ENCODE results near the gene ATG5. TPM values are rescaled to one million over a fixed set of nuclear protein-coding genes. Genes with fewer than 3 reads are reported as not detected.
"Not testable (repeated sequence)": the region's sequence is repeated elsewhere in the genome, so short reads cannot be mapped to it uniquely, and the experiment has no call there.

The ATG5 gene
- total RNA-seq, 1 experiment from 2014 or later: 38.9 TPM

GRCh38 chr6:106259748-106260147, 65.8 kb downstream of the ATG5 start:
- DNase-seq (ENCODE audit: extremely low read depth, low read depth): not testable (repeated sequence)

- DNase-seq (ENCODE audit: extremely low read depth, low read depth): no peak
These were observed 66.8 kb downstream of the ATG5 start for GRCh38 chr6:106258726-106259125.

GRCh38 chr6:106257195-106257594, 68.4 kb downstream of the ATG5 start:
- DNase-seq (ENCODE audit: extremely low read depth, low read depth): no peak

- DNase-seq (ENCODE audit: extremely low read depth, low read depth): no peak
These were observed 69.2 kb downstream of the ATG5 start for GRCh38 chr6:106256201-106256968.

- DNase-seq (ENCODE audit: extremely low read depth, low read depth): no peak
These were observed 70.3 kb downstream of the ATG5 start for GRCh38 chr6:106255306-106255705.

- no peak for DNase-seq (ENCODE audit: extremely low read depth, low read depth)
These were observed 70.9 kb downstream of the ATG5 start for GRCh38 chr6:106254636-106255035.

GRCh38 chr6:106253731-106254130, 71.8 kb downstream of the ATG5 start:
- no peak for DNase-seq (ENCODE audit: extremely low read depth, low read depth)

GRCh38 chr6:106253172-106253571, 72.4 kb downstream of the ATG5 start:
- DNase-seq (ENCODE audit: extremely low read depth, low read depth): no peak

- no peak for DNase-seq (ENCODE audit: extremely low read depth, low read depth)
These were observed 72.9 kb downstream of the ATG5 start for GRCh38 chr6:106252687-106253086.

GRCh38 chr6:106251531-106252255, 73.9 kb downstream of the ATG5 start:
- not testable (repeated sequence) for DNase-seq (ENCODE audit: extremely low read depth, low read depth)

GRCh38 chr6:106250953-106251352, 74.6 kb downstream of the ATG5 start:
- no peak for DNase-seq (ENCODE audit: extremely low read depth, low read depth)

GRCh38 chr6:106249658-106250057, 75.9 kb downstream of the ATG5 start:
- DNase-seq (ENCODE audit: extremely low read depth, low read depth): no peak

- no peak for DNase-seq (ENCODE audit: extremely low read depth, low read depth)
These were observed 77.8 kb downstream of the ATG5 start for GRCh38 chr6:106247733-106248132.

- no peak for DNase-seq (ENCODE audit: extremely low read depth, low read depth)
These were observed 78.3 kb downstream of the ATG5 start for GRCh38 chr6:106247293-106247692.

- no peak for DNase-seq (ENCODE audit: extremely low read depth, low read depth)
These were observed 80.6 kb downstream of the ATG5 start for GRCh38 chr6:106244931-106245330.

GRCh38 chr6:106244521-106244920, 81.0 kb downstream of the ATG5 start:
- no peak for DNase-seq (ENCODE audit: extremely low read depth, low read depth)

GRCh38 chr6:106243261-106243660, 82.3 kb downstream of the ATG5 start:
- no peak for DNase-seq (ENCODE audit: extremely low read depth, low read depth)

GRCh38 chr6:106241498-106241897, 84.1 kb downstream of the ATG5 start:
- DNase-seq (ENCODE audit: extremely low read depth, low read depth): no peak

- no peak for DNase-seq (ENCODE audit: extremely low read depth, low read depth)
These were observed 88.3 kb downstream of the ATG5 start for GRCh38 chr6:106237286-106237685.

GRCh38 chr6:106229876-106230445, 95.6 kb downstream of the ATG5 start:
- not testable (repeated sequence) for DNase-seq (ENCODE audit: extremely low read depth, low read depth)

GRCh38 chr6:106227612-106228507, 97.7 kb downstream of the ATG5 start:
- DNase-seq (ENCODE audit: extremely low read depth, low read depth): no peak

All from NCI-H460 (cell line).